ENCODE results near the gene MAB21L2.

The MAB21L2 gene

GRCh38 chr4:150628073-150628472 is 46.1 kb downstream of the MAB21L2 start:
- no peak overlapping the region for H3K9ac ChIP-seq (ENCODE audit: low read length)
- H3F3A ChIP-seq (ENCODE audit: insufficient read depth, low read length) = no peaks in the 10 kb centered on the region
- peaks cover 5% of the 10 kb centered on the region for H3K9me3 ChIP-seq (ENCODE audit: low read length)
- no peaks in the 10 kb centered on the region for H3K9me2 ChIP-seq (ENCODE audit: low read depth, low read length)
- no peaks in the 10 kb centered on the region for H3K27me3 ChIP-seq (ENCODE audit: insufficient read depth, low read length)
- no peaks in the 10 kb centered on the region for H3K4me1 ChIP-seq (ENCODE audit: insufficient read depth, low read length, severe bottlenecking)
- no peak overlapping the region for H3K4me3 ChIP-seq (ENCODE audit: low read depth, low read length, poor library complexity, severe bottlenecking)
- no peak overlapping the region for H3K27ac ChIP-seq (ENCODE audit: low read depth, low read length, poor library complexity, severe bottlenecking)
- H3K79me2 ChIP-seq (ENCODE audit: insufficient read depth, low read length) = no peaks in the 10 kb centered on the region
- no peak for TF ChIP-seq CTCF (IDR thresholded peaks at IDR 0.05; ENCODE audit: low read length)
- TF ChIP-seq EZH2 (IDR thresholded peaks at IDR 0.05; ENCODE audit: borderline replicate concordance, low read length) = no peak
- no peak overlapping the region for H3K4me2 ChIP-seq (ENCODE audit: low read length)
- H3K36me3 ChIP-seq (ENCODE audit: insufficient read depth, low read length) = no peaks in the 10 kb centered on the region
- H4K20me1 ChIP-seq (ENCODE audit: insufficient read depth, low read length) = no peaks in the 10 kb centered on the region
- H2AFZ ChIP-seq (ENCODE audit: low read length) = no peak overlapping the region

GRCh38 chr4:150632639-150633038 is 50.7 kb downstream of the MAB21L2 start:
- H3K9ac ChIP-seq (ENCODE audit: low read length) = no peak overlapping the region
- no peak overlapping the region for H3K4me3 ChIP-seq (ENCODE audit: low read depth, low read length, poor library complexity, severe bottlenecking)
- no peaks in the 10 kb centered on the region for H3K4me1 ChIP-seq (ENCODE audit: insufficient read depth, low read length, severe bottlenecking)
- TF ChIP-seq CTCF (IDR thresholded peaks at IDR 0.05; ENCODE audit: low read length) (no peak), EZH2 (IDR thresholded peaks at IDR 0.05; ENCODE audit: borderline replicate concordance, low read length) (no peak)
- H3K9me3 ChIP-seq (ENCODE audit: low read length) = peaks cover 7% of the 10 kb centered on the region
- H3K36me3 ChIP-seq (ENCODE audit: insufficient read depth, low read length) = no peaks in the 10 kb centered on the region
- no peaks in the 10 kb centered on the region for H4K20me1 ChIP-seq (ENCODE audit: insufficient read depth, low read length)
- H3K4me2 ChIP-seq (ENCODE audit: low read length) = no peak overlapping the region
- no peak overlapping the region for H2AFZ ChIP-seq (ENCODE audit: low read length)
- no peaks in the 10 kb centered on the region for H3K27me3 ChIP-seq (ENCODE audit: insufficient read depth, low read length)
- no peaks in the 10 kb centered on the region for H3F3A ChIP-seq (ENCODE audit: insufficient read depth, low read length)
- H3K27ac ChIP-seq (ENCODE audit: low read depth, low read length, poor library complexity, severe bottlenecking) = no peak overlapping the region
- no peaks in the 10 kb centered on the region for H3K9me2 ChIP-seq (ENCODE audit: low read depth, low read length)
- no peaks in the 10 kb centered on the region for H3K79me2 ChIP-seq (ENCODE audit: insufficient read depth, low read length)
